Activated CD8-positive, alpha-beta memory T cell treated with anti-CD3 and anti-CD28 coated beads, Interleukin-2, amount 50 U/mL, for 1 hour (primary cell): ENCODE measurements around the gene RIF1.

Source experiments
- DNase-seq: peaks from one replicate; pipeline ENCODE4 v3.0.0-alpha.2; 2020; ENCODE audit errors: extremely low read depth

Gene RIF1

GRCh38 chr2:151522556-151522955 is 112.9 kb downstream of the RIF1 start:
- no peak for DNase-seq

DNA sequence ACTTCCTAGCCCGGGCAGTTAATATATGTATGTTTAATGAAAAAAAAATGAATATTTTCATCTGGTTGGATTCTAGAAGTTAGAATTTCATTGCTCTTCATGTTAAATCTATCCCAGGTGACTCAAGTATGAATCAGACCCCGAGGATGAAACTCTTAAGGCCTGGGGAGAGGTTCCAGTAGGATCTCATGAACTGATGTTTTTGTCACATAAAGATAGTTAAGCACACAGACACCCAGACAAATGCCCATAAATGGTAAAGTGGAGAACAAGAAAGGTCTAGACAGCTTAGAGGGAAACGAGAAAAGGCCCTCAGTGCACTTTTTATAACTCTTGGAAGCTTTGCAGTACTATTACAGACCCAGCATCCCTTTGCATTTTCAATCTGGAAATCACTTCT is 114.1 kb downstream of the RIF1 start:
- DNase-seq: no peak

GRCh38 chr2:151525821-151526373 is 116.2 kb downstream of the RIF1 start:
- no peak for DNase-seq

GRCh38 chr2:151526572-151527090 is 116.9 kb downstream of the RIF1 start:
- no peak for DNase-seq
